ENCODE results near the gene MLLT6.

DNA sequence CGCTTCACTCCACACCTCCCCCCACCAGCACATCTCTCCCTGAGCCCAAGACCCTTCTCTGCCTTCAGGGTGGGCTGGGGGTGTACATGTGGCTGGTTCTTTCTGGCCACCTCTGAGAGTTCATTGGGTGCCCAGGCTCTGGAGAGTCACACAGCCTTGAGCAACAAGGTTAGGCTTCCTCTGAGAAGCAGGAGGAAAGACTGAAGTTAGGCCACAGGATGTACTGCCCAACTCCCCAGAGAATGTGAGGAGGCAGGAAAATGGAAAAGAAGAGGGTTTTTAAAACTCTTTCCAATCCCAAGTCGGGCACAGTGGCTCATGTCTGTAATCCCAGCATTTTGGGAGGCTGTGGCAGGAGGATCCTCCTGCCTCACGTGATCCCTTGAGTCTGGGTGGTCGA lies 35.7 kb downstream of the MLLT6 start:
- TF ChIP-seq, protein P1, sequence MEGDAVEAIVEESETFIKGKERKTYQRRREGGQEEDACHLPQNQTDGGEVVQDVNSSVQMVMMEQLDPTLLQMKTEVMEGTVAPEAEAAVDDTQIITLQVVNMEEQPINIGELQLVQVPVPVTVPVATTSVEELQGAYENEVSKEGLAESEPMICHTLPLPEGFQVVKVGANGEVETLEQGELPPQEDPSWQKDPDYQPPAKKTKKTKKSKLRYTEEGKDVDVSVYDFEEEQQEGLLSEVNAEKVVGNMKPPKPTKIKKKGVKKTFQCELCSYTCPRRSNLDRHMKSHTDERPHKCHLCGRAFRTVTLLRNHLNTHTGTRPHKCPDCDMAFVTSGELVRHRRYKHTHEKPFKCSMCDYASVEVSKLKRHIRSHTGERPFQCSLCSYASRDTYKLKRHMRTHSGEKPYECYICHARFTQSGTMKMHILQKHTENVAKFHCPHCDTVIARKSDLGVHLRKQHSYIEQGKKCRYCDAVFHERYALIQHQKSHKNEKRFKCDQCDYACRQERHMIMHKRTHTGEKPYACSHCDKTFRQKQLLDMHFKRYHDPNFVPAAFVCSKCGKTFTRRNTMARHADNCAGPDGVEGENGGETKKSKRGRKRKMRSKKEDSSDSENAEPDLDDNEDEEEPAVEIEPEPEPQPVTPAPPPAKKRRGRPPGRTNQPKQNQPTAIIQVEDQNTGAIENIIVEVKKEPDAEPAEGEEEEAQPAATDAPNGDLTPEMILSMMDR (IDR thresholded peaks at IDR 0.05; ENCODE audit: insufficient read depth, low read depth, low read length) = no peak
- no peak for TF ChIP-seq EZH2 (IDR thresholded peaks at IDR 0.05; ENCODE audit: insufficient read depth, low read length)

All from astrocyte (in vitro differentiated cells and primary cell).